Vagina (tissue), 2 donors: ENCODE results near the gene AP2M1.

Source experiments
- CTCF ChIP-seq, 3 experiments: fragments of 450-650 bp in 2 of 3; fragments of 200-600 bp in 1 of 3; sonication (generic) in 1 of 3; IDR thresholded peaks; one replicate each; pipeline ENCODE4 v1.5.1; 2017 to 2019; ENCODE audit warnings: antibody characterized with exemption in 3 of 3, mild to moderate bottlenecking in 2 of 3, moderate library complexity in 2 of 3
- POLR2A ChIP-seq, 2 donors: fragments of 450-650 bp; IDR thresholded peaks; one replicate each; pipeline ENCODE4 v1.6.1; 2017; ENCODE audit warnings: antibody characterized with exemption in 2 of 2, mild to moderate bottlenecking in 2 of 2, moderate library complexity in 2 of 2
- POLR2AphosphoS5 ChIP-seq, 2 donors: sonication (generic); formaldehyde crosslinking; IDR thresholded peaks; one replicate each; pipeline ENCODE4 v1.9.0; 2017; ENCODE audit warnings: antibody characterized with exemption in 2 of 2, mild to moderate bottlenecking in 2 of 2, low read depth in 1 of 2; ENCODE audit not compliant: insufficient read depth in 1 of 2

DNA sequence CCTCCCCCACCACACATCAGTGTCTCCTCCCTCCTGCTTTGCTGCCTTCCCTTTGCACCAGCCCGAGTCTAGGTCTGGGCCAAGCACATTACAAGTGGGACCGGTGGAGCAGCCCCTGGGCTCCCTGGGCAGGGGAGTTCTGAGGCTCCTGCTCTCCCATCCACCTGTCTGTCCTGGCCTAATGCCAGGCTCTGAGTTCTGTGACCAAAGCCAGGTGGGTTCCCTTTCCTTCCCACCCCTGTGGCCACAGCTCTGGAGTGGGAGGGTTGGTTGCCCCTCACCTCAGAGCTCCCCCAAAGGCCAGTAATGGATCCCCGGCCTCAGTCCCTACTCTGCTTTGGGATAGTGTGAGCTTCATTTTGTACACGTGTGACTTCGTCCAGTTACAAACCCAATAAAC lies 9.0 kb downstream of the AP2M1 start:
- TF ChIP-seq POLR2A (IDR thresholded peaks at IDR 0.05) = no peak
- no peak for TF ChIP-seq CTCF (IDR thresholded peaks at IDR 0.05)
- TF ChIP-seq POLR2AphosphoS5 (IDR thresholded peaks at IDR 0.05; ENCODE audit: insufficient read depth in 1 of 2, low read depth in 1 of 2) = no peak
